Mesothelial cell of epicardium (in vitro differentiated cells): ENCODE measurements around the gene ICA1. TPM values are rescaled to one million over a fixed set of nuclear protein-coding genes. Genes with fewer than 3 reads are reported as not detected.

ENCODE experiments used
- DNase-seq, 2 experiments: peaks; one replicate each; pipeline ENCODE4 v3.0.0; 2021; ENCODE audit warnings: low spot score in 2 of 2; ENCODE audit not compliant: unreplicated experiment in 2 of 2
- H3K27ac Mint-ChIP-seq: 2 replicates; pipeline ENCODE4 v1.8.0; 2021; ENCODE audit warnings: mixed read lengths
- H3K27me3 Mint-ChIP-seq: 2 replicates; pipeline ENCODE4 v1.8.0; 2021; ENCODE audit warnings: low read depth, mixed read lengths
- H3K36me3 Mint-ChIP-seq: 2 replicates; pipeline ENCODE4 v1.8.0; 2021; ENCODE audit warnings: mixed read lengths
- H3K4me1 Mint-ChIP-seq: 2 replicates; pipeline ENCODE4 v1.8.0; 2021; ENCODE audit warnings: mixed read lengths
- H3K4me3 Mint-ChIP-seq: 2 replicates; pipeline ENCODE4 v1.8.0; 2021; ENCODE audit warnings: mild to moderate bottlenecking, moderate library complexity, mixed read lengths
- H3K9me3 Mint-ChIP-seq: 2 replicates; pipeline ENCODE4 v1.8.0; 2021; ENCODE audit warnings: mixed read lengths
- total RNA-seq: library from RNA; stranded (reverse); gene quantifications from 3 replicates; pipeline ENCODE4 v1.2.1, GENCODE V29; 2021
- TF ChIP-seq, protein P1 (sequence below): fragments of 200-600 bp; sonication (generic); IDR thresholded peaks from one replicate; pipeline ENCODE4 v1.5.0; 2021; ENCODE audit warnings: antibody characterized with exemption; ENCODE audit not compliant: unreplicated experiment

The ICA1 gene
- total RNA-seq, 1 donor from 2014 or later: 8.2 TPM

DNA sequence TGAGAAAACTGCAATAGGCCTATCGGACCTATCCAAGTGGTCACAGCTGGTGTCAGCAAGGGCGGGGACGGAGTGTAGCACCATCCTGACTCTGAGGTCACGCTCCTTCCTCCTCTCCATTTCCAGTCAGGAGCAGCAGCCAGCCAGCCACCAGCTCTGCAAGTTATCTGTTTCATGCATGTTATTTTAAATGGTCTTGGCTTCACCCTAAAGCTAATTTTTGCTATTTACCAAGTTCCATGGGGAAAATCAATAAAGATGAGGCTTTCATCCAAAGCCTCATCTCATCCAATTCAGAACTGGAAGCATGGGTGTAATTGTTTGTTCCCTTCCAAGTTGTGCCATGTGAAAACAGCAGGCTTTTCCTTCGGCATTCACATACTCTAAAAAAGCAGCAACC lies 49.3 kb downstream of the ICA1 start:
- H3K27me3 Mint-ChIP-seq: no peaks in the 10 kb centered on the region
- no peak for DNase-seq
- no peaks in the 10 kb centered on the region for H3K9me3 Mint-ChIP-seq
- TF ChIP-seq, protein P1, sequence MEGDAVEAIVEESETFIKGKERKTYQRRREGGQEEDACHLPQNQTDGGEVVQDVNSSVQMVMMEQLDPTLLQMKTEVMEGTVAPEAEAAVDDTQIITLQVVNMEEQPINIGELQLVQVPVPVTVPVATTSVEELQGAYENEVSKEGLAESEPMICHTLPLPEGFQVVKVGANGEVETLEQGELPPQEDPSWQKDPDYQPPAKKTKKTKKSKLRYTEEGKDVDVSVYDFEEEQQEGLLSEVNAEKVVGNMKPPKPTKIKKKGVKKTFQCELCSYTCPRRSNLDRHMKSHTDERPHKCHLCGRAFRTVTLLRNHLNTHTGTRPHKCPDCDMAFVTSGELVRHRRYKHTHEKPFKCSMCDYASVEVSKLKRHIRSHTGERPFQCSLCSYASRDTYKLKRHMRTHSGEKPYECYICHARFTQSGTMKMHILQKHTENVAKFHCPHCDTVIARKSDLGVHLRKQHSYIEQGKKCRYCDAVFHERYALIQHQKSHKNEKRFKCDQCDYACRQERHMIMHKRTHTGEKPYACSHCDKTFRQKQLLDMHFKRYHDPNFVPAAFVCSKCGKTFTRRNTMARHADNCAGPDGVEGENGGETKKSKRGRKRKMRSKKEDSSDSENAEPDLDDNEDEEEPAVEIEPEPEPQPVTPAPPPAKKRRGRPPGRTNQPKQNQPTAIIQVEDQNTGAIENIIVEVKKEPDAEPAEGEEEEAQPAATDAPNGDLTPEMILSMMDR: no peak
- H3K4me3 Mint-ChIP-seq: no peak overlapping the region
- H3K4me1 Mint-ChIP-seq: peaks cover 46% of the 10 kb centered on the region
- H3K36me3 Mint-ChIP-seq: no peaks in the 10 kb centered on the region
- H3K27ac Mint-ChIP-seq: no peak overlapping the region

DNA sequence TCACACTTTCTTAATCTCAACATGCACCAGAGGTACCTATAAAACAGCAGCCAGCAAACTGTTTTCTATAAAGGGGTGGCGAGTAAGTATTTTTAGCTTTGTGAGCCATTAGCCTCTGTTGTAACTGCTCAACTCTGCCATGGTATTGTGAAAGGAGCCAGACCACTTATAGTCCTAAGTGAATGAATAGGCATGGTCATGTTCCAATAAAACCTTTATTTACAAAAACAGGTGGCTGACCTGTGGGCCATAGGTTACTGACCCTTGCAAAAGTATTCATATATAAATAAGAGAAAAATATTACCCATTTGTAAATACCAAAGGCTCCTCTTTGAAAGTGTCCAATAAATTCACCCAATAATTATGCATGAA lies 50.3 kb downstream of the ICA1 start:
- H3K9me3 Mint-ChIP-seq: no peaks in the 10 kb centered on the region
- H3K36me3 Mint-ChIP-seq: no peaks in the 10 kb centered on the region
- DNase-seq: no peak
- no peaks in the 10 kb centered on the region for H3K27me3 Mint-ChIP-seq
- TF ChIP-seq, protein P1: no peak
- no peak overlapping the region for H3K27ac Mint-ChIP-seq
- peaks cover 41% of the 10 kb centered on the region for H3K4me1 Mint-ChIP-seq
- H3K4me3 Mint-ChIP-seq: no peak overlapping the region

DNA sequence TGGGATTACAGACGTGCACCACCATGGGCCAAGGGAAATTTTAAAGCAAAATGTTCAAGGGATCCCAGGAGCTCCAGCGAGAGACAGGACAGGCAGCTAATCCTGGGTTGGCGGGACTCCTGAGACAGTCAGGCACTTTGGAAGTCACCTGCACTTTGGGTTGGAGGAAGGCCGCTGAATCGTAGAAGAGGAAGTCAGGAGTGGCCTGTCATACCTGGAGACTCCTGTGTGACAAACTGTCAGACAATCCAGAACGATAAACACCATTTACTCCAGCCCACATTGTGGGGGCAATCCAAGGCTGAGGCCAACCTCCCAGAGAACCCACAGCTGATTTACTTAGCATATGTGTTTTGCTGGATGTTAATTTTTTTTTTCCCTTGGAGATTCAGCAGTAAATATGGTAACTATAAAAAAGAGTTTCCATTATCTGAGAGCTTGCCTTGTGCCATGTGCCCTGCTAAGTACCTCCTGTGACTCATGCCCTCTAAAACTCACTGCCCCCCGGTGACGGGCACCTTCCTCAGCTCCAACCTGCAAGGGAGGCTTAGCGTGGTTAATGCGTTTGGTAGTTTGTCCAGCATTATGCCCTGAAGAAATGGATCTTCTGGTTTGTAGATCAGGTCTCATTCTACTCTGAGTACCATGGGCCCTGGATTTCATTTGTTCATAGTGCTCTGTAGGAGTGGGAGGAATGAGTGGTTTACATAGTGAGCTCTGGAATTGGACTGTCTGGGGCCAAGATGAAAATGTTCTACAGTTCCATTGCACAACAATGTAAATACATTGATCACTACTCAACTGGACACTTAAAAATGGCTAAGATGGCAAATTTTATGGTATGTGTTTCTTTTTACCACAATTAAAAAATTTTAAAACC lies 50.9 kb downstream of the ICA1 start:
- no peak overlapping the region for H3K4me3 Mint-ChIP-seq
- no peaks in the 10 kb centered on the region for H3K9me3 Mint-ChIP-seq
- H3K27me3 Mint-ChIP-seq: no peaks in the 10 kb centered on the region
- H3K27ac Mint-ChIP-seq: no peak overlapping the region
- H3K36me3 Mint-ChIP-seq: no peaks in the 10 kb centered on the region
- no peak for DNase-seq
- TF ChIP-seq, protein P1: no peak
- H3K4me1 Mint-ChIP-seq: peaks cover 38% of the 10 kb centered on the region

DNA sequence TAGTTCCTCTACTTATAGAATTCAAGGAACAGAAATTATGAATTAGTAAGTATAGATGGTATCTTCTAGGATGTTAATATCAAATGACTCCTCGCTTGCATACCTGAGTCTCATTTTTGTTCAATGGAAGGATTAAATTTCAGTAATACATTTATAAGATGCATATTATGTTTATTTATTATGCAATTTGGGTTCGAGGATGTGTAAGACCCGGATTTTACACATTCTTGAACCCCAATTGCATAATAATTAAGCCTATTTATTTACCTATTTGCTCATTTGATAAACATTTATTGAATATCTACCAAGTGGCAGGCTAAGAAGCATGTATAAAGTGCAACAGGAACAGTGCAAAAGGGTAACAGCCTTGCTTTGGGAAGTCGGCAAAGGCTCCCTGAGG lies 52.6 kb downstream of the ICA1 start:
- DNase-seq: no peak
- Mint-ChIP-seq H3K36me3 (no peaks in the 10 kb centered on the region), H3K27ac (no peak overlapping the region), H3K4me3 (no peak overlapping the region), H3K9me3 (no peaks in the 10 kb centered on the region), H3K4me1 (peaks cover 31% of the 10 kb centered on the region), H3K27me3 (no peaks in the 10 kb centered on the region)
- TF ChIP-seq, protein P1: no peak

DNA sequence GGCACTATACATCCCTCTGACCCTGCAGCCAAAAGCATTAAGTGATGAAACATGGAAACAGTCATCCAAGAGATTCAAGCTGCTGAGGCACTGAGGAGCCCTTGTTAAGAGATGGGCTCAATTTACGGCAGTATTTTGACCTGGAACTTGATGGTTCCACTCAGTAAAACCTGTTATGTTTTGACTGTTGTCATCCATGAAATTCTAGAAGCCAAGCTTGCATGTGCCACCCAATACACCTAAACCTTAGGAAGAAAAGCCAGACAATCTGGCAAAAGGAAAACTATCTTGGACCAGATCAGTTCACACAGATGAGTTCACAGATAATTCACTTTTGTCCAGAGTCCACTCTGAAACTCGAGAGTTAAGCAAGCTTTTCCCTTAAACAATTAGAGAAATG lies 53.2 kb downstream of the ICA1 start:
- no peaks in the 10 kb centered on the region for H3K36me3 Mint-ChIP-seq
- no peak overlapping the region for H3K4me3 Mint-ChIP-seq
- no peak overlapping the region for H3K27ac Mint-ChIP-seq
- peaks cover 26% of the 10 kb centered on the region for H3K4me1 Mint-ChIP-seq
- DNase-seq: no peak
- TF ChIP-seq, protein P1: no peak
- H3K27me3 Mint-ChIP-seq: no peaks in the 10 kb centered on the region
- H3K9me3 Mint-ChIP-seq: no peaks in the 10 kb centered on the region
